Panc1 (cell line): Measurements from ENCODE around the gene RNF8.

Source experiments
- POLR2AphosphoS5 ChIP-seq: IDR thresholded peaks from 2 replicates; pipeline ENCODE4 v1.6.1; 2012; ENCODE audit warnings: mild to moderate bottlenecking, low read depth, low read length, moderate library complexity
- TF ChIP-seq, protein P1 (sequence below): fragments of 450-650 bp; IDR thresholded peaks from 2 replicates; pipeline ENCODE4 v1.5.1; 2017; ENCODE audit warnings: mild to moderate bottlenecking
- TF ChIP-seq, protein P2 (sequence below), 2 experiments: IDR thresholded peaks; 2 replicates each; pipeline ENCODE4 v1.6.1; 2011 to 2012; ENCODE audit warnings: low read depth in 2 of 2, control low read depth in 1 of 2, low read length in 1 of 2, mild to moderate bottlenecking in 1 of 2, moderate library complexity in 1 of 2; ENCODE audit not compliant: insufficient read depth in 1 of 2

DNA sequence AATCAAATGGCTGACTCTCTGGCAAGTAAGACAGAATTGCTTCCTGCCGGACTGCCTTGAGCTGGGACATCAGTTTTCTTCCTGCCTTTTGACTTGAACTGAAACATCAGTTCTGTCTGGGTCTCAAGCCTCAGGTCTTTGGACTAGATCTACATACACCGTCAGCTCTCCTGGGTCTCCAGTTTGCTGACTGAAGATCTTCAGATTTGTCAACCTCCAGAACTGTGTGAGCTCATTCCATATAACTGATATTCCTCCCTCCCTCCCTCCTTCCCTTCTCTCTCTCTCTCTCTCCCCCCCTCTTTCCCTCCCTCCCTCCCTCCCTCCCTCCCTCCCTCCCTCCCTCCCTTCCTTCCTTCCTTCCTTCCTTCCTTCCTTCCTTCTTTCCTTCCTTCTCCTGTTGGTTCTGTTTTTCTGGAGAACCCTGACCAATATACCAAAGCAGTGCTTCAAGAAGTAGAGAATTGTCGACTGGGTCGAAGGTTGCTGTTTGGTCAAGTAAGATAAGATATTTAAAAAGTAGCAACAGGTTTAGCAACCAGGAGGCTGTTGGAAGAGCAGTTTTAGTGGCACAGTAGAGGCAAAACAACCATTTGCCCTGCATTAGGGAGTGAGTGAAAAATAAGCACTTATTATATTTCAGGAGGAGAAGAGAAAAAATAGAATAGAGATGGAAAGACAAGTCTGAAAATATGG, 46.2 kb downstream of the RNF8 start:
- TF ChIP-seq, protein P1, sequence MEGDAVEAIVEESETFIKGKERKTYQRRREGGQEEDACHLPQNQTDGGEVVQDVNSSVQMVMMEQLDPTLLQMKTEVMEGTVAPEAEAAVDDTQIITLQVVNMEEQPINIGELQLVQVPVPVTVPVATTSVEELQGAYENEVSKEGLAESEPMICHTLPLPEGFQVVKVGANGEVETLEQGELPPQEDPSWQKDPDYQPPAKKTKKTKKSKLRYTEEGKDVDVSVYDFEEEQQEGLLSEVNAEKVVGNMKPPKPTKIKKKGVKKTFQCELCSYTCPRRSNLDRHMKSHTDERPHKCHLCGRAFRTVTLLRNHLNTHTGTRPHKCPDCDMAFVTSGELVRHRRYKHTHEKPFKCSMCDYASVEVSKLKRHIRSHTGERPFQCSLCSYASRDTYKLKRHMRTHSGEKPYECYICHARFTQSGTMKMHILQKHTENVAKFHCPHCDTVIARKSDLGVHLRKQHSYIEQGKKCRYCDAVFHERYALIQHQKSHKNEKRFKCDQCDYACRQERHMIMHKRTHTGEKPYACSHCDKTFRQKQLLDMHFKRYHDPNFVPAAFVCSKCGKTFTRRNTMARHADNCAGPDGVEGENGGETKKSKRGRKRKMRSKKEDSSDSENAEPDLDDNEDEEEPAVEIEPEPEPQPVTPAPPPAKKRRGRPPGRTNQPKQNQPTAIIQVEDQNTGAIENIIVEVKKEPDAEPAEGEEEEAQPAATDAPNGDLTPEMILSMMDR, result no peak
- no peak for TF ChIP-seq POLR2AphosphoS5
- TF ChIP-seq, protein P2, sequence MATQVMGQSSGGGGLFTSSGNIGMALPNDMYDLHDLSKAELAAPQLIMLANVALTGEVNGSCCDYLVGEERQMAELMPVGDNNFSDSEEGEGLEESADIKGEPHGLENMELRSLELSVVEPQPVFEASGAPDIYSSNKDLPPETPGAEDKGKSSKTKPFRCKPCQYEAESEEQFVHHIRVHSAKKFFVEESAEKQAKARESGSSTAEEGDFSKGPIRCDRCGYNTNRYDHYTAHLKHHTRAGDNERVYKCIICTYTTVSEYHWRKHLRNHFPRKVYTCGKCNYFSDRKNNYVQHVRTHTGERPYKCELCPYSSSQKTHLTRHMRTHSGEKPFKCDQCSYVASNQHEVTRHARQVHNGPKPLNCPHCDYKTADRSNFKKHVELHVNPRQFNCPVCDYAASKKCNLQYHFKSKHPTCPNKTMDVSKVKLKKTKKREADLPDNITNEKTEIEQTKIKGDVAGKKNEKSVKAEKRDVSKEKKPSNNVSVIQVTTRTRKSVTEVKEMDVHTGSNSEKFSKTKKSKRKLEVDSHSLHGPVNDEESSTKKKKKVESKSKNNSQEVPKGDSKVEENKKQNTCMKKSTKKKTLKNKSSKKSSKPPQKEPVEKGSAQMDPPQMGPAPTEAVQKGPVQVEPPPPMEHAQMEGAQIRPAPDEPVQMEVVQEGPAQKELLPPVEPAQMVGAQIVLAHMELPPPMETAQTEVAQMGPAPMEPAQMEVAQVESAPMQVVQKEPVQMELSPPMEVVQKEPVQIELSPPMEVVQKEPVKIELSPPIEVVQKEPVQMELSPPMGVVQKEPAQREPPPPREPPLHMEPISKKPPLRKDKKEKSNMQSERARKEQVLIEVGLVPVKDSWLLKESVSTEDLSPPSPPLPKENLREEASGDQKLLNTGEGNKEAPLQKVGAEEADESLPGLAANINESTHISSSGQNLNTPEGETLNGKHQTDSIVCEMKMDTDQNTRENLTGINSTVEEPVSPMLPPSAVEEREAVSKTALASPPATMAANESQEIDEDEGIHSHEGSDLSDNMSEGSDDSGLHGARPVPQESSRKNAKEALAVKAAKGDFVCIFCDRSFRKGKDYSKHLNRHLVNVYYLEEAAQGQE (IDR thresholded peaks at IDR 0.05; ENCODE audit: insufficient read depth in 1 of 2, low read depth in 2 of 2, low read length in 1 of 2), result no peak
